Spleen (tissue), 7 donors: ENCODE results near the gene LCN6.

ENCODE experiments used
- POLR2A ChIP-seq, 3 donors: fragments of 450-650 bp; IDR thresholded peaks; one replicate each; pipeline ENCODE4 v1.5.1; 2017; ENCODE audit warnings: antibody characterized with exemption in 3 of 3, mild to moderate bottlenecking in 1 of 3
- POLR2AphosphoS5 ChIP-seq, 3 donors: sonication (generic); formaldehyde crosslinking; IDR thresholded peaks; one replicate each; pipeline ENCODE4 v1.5.1; 2017; ENCODE audit warnings: antibody characterized with exemption in 3 of 3
- TF ChIP-seq, protein P1 (sequence below), 11 experiments: fragments of 200-600 bp in 7 of 11; fragments of 450-650 bp in 4 of 11; sonication (generic) in 4 of 11; IDR thresholded peaks in 8 of 11; conservative IDR thresholded peaks in 3 of 11; 1 replicate in 7 of 11; 2 replicates in 4 of 11; pipeline versions ENCODE4 v1.4.0 to v1.8.0; 2016 to 2021; ENCODE audit warnings: antibody characterized with exemption in 11 of 11, inconsistent platforms in 4 of 11, mild to moderate bottlenecking in 1 of 11
- donor health status: DM: no; HTN: no; CAD: no; lungs with moderate emphysema.
- donor health status: DM: no; HTN: no; CAD: no.
- donor health status: DM: no; HTN: no; CAD: no.

DNA sequence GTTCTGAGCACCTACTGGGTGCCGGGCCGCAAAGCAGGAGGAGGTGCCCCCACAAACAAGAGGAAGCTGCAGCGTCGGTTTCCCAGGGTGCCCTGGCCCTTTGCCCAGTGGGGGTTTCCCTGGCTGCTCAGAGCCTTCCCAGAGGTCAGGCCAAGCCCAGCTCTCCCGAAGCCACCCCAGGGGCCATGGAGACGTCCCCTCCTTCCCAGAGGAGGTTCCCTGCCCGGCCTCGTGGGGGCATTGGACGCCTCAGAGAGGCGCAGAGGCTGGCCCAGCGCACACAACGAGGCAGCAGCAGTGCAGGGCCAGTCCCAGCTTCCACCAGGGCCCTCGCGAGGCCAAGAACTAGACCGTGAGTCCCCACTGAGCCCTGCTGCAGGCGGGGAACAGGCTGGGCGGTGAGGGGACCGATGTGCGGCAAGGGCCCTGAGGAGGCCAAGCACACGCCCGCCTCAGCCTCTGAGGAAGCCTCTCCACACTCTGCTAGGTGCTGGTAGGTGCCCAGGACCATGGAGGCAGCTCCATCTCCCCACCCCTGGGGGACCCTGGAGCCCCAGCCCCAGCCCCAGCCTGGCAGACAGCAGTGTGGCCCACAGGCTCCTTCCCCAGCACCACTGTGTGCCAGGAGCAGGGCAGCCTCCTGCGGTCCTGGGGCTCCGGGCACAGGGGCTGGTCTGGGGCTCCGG lies 29.0 kb downstream of the LCN6 start:
- TF ChIP-seq, protein P1, sequence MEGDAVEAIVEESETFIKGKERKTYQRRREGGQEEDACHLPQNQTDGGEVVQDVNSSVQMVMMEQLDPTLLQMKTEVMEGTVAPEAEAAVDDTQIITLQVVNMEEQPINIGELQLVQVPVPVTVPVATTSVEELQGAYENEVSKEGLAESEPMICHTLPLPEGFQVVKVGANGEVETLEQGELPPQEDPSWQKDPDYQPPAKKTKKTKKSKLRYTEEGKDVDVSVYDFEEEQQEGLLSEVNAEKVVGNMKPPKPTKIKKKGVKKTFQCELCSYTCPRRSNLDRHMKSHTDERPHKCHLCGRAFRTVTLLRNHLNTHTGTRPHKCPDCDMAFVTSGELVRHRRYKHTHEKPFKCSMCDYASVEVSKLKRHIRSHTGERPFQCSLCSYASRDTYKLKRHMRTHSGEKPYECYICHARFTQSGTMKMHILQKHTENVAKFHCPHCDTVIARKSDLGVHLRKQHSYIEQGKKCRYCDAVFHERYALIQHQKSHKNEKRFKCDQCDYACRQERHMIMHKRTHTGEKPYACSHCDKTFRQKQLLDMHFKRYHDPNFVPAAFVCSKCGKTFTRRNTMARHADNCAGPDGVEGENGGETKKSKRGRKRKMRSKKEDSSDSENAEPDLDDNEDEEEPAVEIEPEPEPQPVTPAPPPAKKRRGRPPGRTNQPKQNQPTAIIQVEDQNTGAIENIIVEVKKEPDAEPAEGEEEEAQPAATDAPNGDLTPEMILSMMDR (IDR thresholded peaks at IDR 0.05 in 8 of 11, conservative IDR thresholded peaks at IDR 0.05 in 3 of 11) = no peak
- TF ChIP-seq POLR2A (IDR thresholded peaks at IDR 0.05) (no peak), POLR2AphosphoS5 (IDR thresholded peaks at IDR 0.05) (peak; percentile 43 to 75 (median 57))
